Lower leg skin (tissue), 3 donors: Measurements from ENCODE around the gene MEIKIN.

Experiments used
- POLR2A ChIP-seq, 2 donors: fragments of 450-650 bp; IDR thresholded peaks; one replicate each; pipeline ENCODE4 v1.6.1; 2016 to 2017; ENCODE audit warnings: antibody characterized with exemption in 2 of 2, mild to moderate bottlenecking in 1 of 2, moderate library complexity in 1 of 2
- TF ChIP-seq, protein P1 (sequence below), 3 donors: fragments of 450-650 bp; IDR thresholded peaks; one replicate each; pipeline ENCODE4 v1.5.1; 2016; ENCODE audit warnings: antibody characterized with exemption in 3 of 3, mild to moderate bottlenecking in 3 of 3, moderate library complexity in 2 of 3

DNA sequence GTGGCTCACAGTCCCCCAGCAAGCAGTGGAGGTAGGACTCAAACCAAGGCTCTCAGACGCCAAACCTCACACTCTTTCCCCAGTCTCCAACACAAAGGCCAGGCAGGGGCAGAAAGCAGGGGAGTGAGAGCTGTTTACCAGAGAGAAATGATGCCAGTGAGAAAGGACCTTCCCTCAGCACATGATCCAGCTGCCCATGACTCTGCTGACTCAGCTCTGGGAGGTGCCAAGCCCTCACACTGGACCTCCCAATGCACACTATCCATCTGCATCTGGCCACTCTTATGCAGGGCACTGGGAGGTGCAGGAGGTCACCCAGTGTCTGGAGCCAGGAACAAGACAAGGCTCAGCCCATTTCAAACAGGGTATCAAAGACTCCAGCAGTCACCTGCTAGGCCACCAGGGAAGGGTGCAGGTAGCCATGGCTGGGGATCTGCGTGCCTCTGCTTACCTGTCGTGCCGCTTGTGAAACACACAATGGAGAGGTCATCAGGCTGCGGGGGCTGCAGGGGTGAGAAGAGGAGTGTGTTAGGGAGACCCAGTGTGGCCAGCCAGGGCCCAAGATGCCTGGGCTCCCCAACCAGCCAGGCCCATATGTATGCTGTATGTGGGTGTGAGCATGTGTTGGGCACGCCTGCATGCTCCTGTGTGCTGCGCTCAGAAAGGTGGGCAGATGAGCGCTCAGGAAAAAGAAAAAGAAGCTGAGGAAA is 39.6 kb upstream of the MEIKIN start:
- TF ChIP-seq POLR2A (IDR thresholded peaks at IDR 0.05): no peak
- TF ChIP-seq, protein P1, sequence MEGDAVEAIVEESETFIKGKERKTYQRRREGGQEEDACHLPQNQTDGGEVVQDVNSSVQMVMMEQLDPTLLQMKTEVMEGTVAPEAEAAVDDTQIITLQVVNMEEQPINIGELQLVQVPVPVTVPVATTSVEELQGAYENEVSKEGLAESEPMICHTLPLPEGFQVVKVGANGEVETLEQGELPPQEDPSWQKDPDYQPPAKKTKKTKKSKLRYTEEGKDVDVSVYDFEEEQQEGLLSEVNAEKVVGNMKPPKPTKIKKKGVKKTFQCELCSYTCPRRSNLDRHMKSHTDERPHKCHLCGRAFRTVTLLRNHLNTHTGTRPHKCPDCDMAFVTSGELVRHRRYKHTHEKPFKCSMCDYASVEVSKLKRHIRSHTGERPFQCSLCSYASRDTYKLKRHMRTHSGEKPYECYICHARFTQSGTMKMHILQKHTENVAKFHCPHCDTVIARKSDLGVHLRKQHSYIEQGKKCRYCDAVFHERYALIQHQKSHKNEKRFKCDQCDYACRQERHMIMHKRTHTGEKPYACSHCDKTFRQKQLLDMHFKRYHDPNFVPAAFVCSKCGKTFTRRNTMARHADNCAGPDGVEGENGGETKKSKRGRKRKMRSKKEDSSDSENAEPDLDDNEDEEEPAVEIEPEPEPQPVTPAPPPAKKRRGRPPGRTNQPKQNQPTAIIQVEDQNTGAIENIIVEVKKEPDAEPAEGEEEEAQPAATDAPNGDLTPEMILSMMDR (IDR thresholded peaks at IDR 0.05): no peak
